GM18867 (cell line): ENCODE data around the gene ELOA.
A peak's percentile ranks its signal among the peaks of the same experiment; 100 is the strongest.
"Not testable (repeated sequence)": the region's sequence is repeated elsewhere in the genome, so short reads cannot be mapped to it uniquely, and the experiment has no call there.

Source experiments
- ATAC-seq: cut with Tn5 transposase; IDR thresholded peaks from one replicate; pipeline ENCODE4 v1.9.1; 2021; ENCODE audit warnings: mild to moderate bottlenecking, moderate library complexity; ENCODE audit not compliant: unreplicated experiment

ELOA gene

GRCh38 chr1:23777979-23778814, 34.9 kb downstream of the ELOA start, which contains the start of gene PITHD1:
Gene PITHD1, plus strand, starts transcription at chr1:23778418. Its CDS starts 98 bp downstream, at chr1:23778516.
- peak; percentile 80 for ATAC-seq

GRCh38 chr1:23779826-23780371, 36.6 kb downstream of the ELOA start:
- no peak for ATAC-seq

GRCh38 chr1:23783141-23783540, 39.9 kb downstream of the ELOA start:
- not testable (repeated sequence) for ATAC-seq

GRCh38 chr1:23784846-23785245, 41.6 kb downstream of the ELOA start:
- no peak for ATAC-seq

GRCh38 chr1:23787701-23788100, 44.4 kb downstream of the ELOA start:
- ATAC-seq, result no peak

- no peak for ATAC-seq
Measured at GRCh38 chr1:23788695-23789094, 45.4 kb downstream of the ELOA start.

- ATAC-seq, result peak; percentile 78
Measured at GRCh38 chr1:23790696-23791515, 47.6 kb downstream of the ELOA start, which contains the start of gene LYPLA2. Gene LYPLA2, plus strand, starts transcription at chr1:23791145. Its CDS starts 1,538 bp downstream, at chr1:23792683.

GRCh38 chr1:23791516-23792047, 48.3 kb downstream of the ELOA start:
- ATAC-seq, result no peak

- no peak for ATAC-seq
Measured at GRCh38 chr1:23792151-23792945, 49.1 kb downstream of the ELOA start.

GRCh38 chr1:23793018-23793781, 49.9 kb downstream of the ELOA start:
- ATAC-seq, result no peak

- ATAC-seq, result no peak
Measured at GRCh38 chr1:23793861-23794731, 50.8 kb downstream of the ELOA start.

GRCh38 chr1:23794732-23795182, 51.5 kb downstream of the ELOA start:
- not testable (repeated sequence) for ATAC-seq

GRCh38 chr1:23795676-23796465, 52.6 kb downstream of the ELOA start:
- ATAC-seq, result no peak

GRCh38 chr1:23796466-23797271, 53.4 kb downstream of the ELOA start:
- ATAC-seq, result no peak

GRCh38 chr1:23797478-23798448, 54.5 kb downstream of the ELOA start:
- ATAC-seq, result no peak

- ATAC-seq, result no peak
Measured at GRCh38 chr1:23798662-23799142, 55.4 kb downstream of the ELOA start.
